ENCODE data around the gene CLDN22.

The CLDN22 gene

DNA sequence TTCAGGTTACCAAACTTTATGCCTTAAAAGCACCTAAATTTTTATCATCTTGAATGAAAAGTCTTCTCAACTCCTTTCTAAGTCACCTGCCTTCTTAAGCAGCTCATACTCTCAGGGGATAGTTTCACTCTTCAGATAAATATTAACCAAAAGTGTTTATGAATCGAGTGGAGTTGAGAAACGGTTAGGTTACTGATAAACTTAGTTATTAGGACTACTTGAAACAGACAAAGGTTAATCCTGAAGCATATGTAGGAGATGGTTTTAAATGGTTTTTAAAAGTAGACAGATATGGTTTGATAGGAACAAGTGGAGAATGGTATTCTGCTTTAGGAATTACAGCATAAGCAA lies 32.8 kb downstream of the CLDN22 start:
- H3K36me3 ChIP-seq (ENCODE audit: control insufficient read depth in 2 of 2, insufficient read depth in 1 of 2, low read length in 2 of 2), result peaks cover 4 to 66% of the 10 kb centered on the region in 2 experiments
- no peaks in the 10 kb centered on the region for H3K4me1 ChIP-seq (ENCODE audit: control insufficient read depth, insufficient read depth, low read length)
- H3K27ac ChIP-seq (ENCODE audit: extremely low read depth, low read depth, low read length), result no peak overlapping the region
- H3K4me3 ChIP-seq (ENCODE audit: low read depth, low read length), result no peak overlapping the region
- ChIA-PET CTCF (no interaction called here), POLR2A (no interaction called here)
- TF ChIP-seq, protein P1, sequence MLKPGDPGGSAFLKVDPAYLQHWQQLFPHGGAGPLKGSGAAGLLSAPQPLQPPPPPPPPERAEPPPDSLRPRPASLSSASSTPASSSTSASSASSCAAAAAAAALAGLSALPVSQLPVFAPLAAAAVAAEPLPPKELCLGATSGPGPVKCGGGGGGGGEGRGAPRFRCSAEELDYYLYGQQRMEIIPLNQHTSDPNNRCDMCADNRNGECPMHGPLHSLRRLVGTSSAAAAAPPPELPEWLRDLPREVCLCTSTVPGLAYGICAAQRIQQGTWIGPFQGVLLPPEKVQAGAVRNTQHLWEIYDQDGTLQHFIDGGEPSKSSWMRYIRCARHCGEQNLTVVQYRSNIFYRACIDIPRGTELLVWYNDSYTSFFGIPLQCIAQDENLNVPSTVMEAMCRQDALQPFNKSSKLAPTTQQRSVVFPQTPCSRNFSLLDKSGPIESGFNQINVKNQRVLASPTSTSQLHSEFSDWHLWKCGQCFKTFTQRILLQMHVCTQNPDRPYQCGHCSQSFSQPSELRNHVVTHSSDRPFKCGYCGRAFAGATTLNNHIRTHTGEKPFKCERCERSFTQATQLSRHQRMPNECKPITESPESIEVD (tag by site-specific recombination; IDR thresholded peaks at IDR 0.05), result no peak
- TF ChIP-seq ZNF24 (tag by site-specific recombination; IDR thresholded peaks at IDR 0.05) (no peak), ZNF184 (tag by site-specific recombination; IDR thresholded peaks at IDR 0.05) (no peak), ZNF585B (tag by site-specific recombination; IDR thresholded peaks at IDR 0.05) (no peak), ZNF146 (tag by site-specific recombination; IDR thresholded peaks at IDR 0.05) (no peak), REPIN1 (tag by site-specific recombination; IDR thresholded peaks at IDR 0.05; ENCODE audit: low read depth) (no peak), GLI4 (tag by site-specific recombination; IDR thresholded peaks at IDR 0.05) (no peak), ZFHX2 (tag by site-specific recombination; conservative IDR thresholded peaks at IDR 0.05) (no peak), ZNF16 (tag by site-specific recombination; IDR thresholded peaks at IDR 0.05; ENCODE audit: low read depth) (no peak), ZNF658 (tag by site-specific recombination; IDR thresholded peaks at IDR 0.05) (no peak), ZNF792 (tag by site-specific recombination; IDR thresholded peaks at IDR 0.05) (no peak), ZNF701 (tag by site-specific recombination; IDR thresholded peaks at IDR 0.05) (no peak), ZBTB21 (tag by site-specific recombination; IDR thresholded peaks at IDR 0.05) (no peak), ZFP37 (tag by site-specific recombination; IDR thresholded peaks at IDR 0.05) (no peak)
- TF ChIP-seq, protein P2, sequence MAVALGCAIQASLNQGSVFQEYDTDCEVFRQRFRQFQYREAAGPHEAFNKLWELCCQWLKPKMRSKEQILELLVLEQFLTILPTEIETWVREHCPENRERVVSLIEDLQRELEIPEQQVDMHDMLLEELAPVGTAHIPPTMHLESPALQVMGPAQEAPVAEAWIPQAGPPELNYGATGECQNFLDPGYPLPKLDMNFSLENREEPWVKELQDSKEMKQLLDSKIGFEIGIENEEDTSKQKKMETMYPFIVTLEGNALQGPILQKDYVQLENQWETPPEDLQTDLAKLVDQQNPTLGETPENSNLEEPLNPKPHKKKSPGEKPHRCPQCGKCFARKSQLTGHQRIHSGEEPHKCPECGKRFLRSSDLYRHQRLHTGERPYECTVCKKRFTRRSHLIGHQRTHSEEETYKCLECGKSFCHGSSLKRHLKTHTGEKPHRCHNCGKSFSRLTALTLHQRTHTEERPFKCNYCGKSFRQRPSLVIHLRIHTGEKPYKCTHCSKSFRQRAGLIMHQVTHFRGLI (tag by site-specific recombination; IDR thresholded peaks at IDR 0.05), result no peak
- TF ChIP-seq, protein P3, sequence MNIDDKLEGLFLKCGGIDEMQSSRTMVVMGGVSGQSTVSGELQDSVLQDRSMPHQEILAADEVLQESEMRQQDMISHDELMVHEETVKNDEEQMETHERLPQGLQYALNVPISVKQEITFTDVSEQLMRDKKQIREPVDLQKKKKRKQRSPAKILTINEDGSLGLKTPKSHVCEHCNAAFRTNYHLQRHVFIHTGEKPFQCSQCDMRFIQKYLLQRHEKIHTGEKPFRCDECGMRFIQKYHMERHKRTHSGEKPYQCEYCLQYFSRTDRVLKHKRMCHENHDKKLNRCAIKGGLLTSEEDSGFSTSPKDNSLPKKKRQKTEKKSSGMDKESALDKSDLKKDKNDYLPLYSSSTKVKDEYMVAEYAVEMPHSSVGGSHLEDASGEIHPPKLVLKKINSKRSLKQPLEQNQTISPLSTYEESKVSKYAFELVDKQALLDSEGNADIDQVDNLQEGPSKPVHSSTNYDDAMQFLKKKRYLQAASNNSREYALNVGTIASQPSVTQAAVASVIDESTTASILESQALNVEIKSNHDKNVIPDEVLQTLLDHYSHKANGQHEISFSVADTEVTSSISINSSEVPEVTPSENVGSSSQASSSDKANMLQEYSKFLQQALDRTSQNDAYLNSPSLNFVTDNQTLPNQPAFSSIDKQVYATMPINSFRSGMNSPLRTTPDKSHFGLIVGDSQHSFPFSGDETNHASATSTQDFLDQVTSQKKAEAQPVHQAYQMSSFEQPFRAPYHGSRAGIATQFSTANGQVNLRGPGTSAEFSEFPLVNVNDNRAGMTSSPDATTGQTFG (tag by site-specific recombination; IDR thresholded peaks at IDR 0.05; ENCODE audit: borderline replicate concordance), result no peak
- TF ChIP-seq, protein P4, sequence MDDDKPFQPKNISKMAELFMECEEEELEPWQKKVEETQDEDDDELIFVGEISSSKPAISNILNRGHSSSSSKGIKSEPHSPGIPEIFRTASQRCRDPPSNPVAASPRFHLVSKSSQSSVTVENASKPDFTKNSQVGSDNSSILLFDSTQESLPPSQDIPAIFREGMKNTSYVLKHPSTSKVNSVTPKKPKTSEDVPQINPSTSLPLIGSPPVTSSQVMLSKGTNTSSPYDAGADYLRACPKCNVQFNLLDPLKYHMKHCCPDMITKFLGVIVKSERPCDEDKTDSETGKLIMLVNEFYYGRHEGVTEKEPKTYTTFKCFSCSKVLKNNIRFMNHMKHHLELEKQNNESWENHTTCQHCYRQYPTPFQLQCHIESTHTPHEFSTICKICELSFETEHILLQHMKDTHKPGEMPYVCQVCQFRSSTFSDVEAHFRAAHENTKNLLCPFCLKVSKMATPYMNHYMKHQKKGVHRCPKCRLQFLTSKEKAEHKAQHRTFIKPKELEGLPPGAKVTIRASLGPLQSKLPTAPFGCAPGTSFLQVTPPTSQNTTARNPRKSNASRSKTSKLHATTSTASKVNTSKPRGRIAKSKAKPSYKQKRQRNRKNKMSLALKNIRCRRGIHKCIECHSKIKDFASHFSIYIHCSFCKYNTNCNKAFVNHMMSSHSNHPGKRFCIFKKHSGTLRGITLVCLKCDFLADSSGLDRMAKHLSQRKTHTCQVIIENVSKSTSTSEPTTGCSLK (tag by site-specific recombination; IDR thresholded peaks at IDR 0.05), result no peak
- TF ChIP-seq, protein P5, sequence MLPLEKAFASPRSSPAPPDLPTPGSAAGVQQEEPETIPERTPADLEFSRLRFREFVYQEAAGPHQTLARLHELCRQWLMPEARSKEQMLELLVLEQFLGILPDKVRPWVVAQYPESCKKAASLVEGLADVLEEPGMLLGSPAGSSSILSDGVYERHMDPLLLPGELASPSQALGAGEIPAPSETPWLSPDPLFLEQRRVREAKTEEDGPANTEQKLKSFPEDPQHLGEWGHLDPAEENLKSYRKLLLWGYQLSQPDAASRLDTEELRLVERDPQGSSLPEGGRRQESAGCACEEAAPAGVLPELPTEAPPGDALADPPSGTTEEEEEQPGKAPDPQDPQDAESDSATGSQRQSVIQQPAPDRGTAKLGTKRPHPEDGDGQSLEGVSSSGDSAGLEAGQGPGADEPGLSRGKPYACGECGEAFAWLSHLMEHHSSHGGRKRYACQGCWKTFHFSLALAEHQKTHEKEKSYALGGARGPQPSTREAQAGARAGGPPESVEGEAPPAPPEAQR (tag by site-specific recombination; IDR thresholded peaks at IDR 0.05), result no peak
- no peaks in the 10 kb centered on the region for H3K9me3 ChIP-seq (ENCODE audit: control insufficient read depth, insufficient read depth, low read depth, low read length)
